Duodenal mucosa (tissue), 2 donors: ENCODE results near the gene CDCA4.

ENCODE experiments used
- H3K27ac ChIP-seq: one replicate; pipeline ENCODE4 v1.7.0; 2013; ENCODE audit warnings: low read depth, low read length
- H3K27me3 ChIP-seq, 2 donors: one replicate each; pipeline ENCODE4 v1.7.0; 2013; ENCODE audit warnings: low read length in 2 of 2, control low read depth in 1 of 2; ENCODE audit not compliant: insufficient read depth in 2 of 2, control insufficient read depth in 1 of 2
- H3K36me3 ChIP-seq, 2 donors: one replicate each; pipeline ENCODE4 v1.7.0; 2013; ENCODE audit warnings: low read length in 2 of 2, control low read depth in 1 of 2; ENCODE audit not compliant: insufficient read depth in 2 of 2, control insufficient read depth in 1 of 2
- H3K4me1 ChIP-seq, 2 donors: one replicate each; pipeline ENCODE4 v1.7.0; 2013; ENCODE audit warnings: low read length in 2 of 2, control low read depth in 1 of 2; ENCODE audit not compliant: insufficient read depth in 2 of 2, control insufficient read depth in 1 of 2
- H3K4me3 ChIP-seq, 2 donors: one replicate each; pipeline ENCODE4 v1.7.0; 2013; ENCODE audit warnings: low read length in 2 of 2, low read depth in 1 of 2
- H3K9ac ChIP-seq, 2 donors: one replicate each; pipeline ENCODE4 v1.7.0; 2013; ENCODE audit warnings: low read length in 2 of 2, low read depth in 1 of 2
- H3K9me3 ChIP-seq, 2 donors: one replicate each; pipeline ENCODE4 v1.7.0; 2013; ENCODE audit warnings: low read length in 2 of 2, control low read depth in 1 of 2; ENCODE audit not compliant: control insufficient read depth in 1 of 2

CDCA4 gene

GRCh38 chr14:104976198-104977007 is 44.5 kb downstream of the CDCA4 start:
- H3K9me3 ChIP-seq, result no peaks in the 10 kb centered on the region
- H3K4me1 ChIP-seq, result peaks cover 39 to 54% of the 10 kb centered on the region in 2 donors
- H3K27ac ChIP-seq, result no peak overlapping the region
- H3K27me3 ChIP-seq, result peaks cover 24 to 34% of the 10 kb centered on the region in 2 donors
- no peak overlapping the region for H3K9ac ChIP-seq
- H3K4me3 ChIP-seq, result no peak overlapping the region
- H3K36me3 ChIP-seq, result no peaks in the 10 kb centered on the region

- Histone ChIP-seq H3K36me3 (no peaks in the 10 kb centered on the region), H3K4me3 (no peak overlapping the region), H3K9ac (no peak overlapping the region), H3K27me3 (peaks cover 24 to 34% of the 10 kb centered on the region in 2 donors), H3K27ac (no peak overlapping the region), H3K9me3 (no peaks in the 10 kb centered on the region), H3K4me1 (peaks cover 39 to 54% of the 10 kb centered on the region in 2 donors)
Observed at GRCh38 chr14:104975481-104976197, 45.2 kb downstream of the CDCA4 start.

DNA sequence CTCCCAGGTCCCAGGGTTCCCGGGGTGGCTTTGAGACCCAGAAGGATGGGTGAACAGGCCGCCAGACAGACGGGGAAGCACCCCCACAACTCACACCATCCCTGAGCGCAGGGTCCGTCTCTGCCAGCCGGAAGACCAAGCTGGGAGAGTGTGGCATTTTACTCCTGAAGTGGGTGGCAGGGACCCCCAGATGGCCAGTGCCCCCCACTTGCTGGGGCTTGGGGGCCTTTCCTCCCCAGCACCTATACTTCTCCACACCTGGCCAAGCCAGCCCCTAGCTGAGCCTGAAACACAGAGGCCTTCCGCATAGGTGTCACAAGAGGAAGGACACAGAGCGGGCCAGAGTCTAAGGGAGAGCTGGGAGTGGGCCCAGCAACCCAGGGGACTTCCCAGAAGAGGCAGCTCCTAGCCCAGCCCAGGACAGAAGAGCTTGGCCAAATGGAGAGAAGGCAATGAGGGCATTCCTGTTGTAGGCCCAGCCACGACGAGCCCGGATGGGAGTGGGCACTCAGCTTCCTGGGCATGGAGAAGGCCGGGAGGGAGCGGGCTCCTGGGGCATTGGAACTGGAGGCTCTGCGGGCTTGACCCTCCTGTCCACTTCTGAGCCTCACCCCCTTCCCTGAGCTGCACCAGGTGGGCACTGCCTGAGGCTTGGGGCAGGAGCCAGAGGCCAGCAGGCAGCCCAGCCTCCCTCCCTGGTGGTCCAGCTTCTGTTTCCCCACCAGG is 46.1 kb downstream of the CDCA4 start:
- Histone ChIP-seq H3K9ac (no peak overlapping the region), H3K4me3 (no peak overlapping the region), H3K9me3 (no peaks in the 10 kb centered on the region), H3K27me3 (peaks cover 22 to 34% of the 10 kb centered on the region in 2 donors), H3K36me3 (no peaks in the 10 kb centered on the region), H3K27ac (no peak overlapping the region), H3K4me1 (peaks cover 39 to 54% of the 10 kb centered on the region in 2 donors)

DNA sequence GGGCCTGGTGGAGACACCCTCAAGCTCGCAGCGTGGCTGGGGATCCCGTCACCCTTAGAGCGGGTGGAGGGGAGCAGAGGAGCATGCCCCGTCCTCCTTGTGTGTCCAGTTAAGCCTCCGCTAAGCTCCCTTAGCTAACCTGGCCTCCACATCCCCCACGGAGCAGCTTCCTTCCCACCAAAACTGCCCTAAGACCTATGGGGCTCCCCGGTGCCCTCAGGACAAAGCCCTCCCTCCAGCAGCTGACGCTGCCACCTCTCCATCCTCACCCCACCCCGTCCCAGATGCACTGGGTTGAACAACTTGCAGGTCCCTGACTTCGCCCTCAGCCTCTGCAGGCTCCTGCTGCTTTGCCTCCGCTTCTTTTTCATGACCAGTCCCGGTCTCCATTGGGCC is 46.7 kb downstream of the CDCA4 start:
- Histone ChIP-seq H3K36me3 (no peaks in the 10 kb centered on the region), H3K9ac (no peak overlapping the region), H3K27me3 (peaks cover 25 to 36% of the 10 kb centered on the region in 2 donors), H3K4me3 (no peak overlapping the region), H3K9me3 (no peaks in the 10 kb centered on the region), H3K4me1 (peaks cover 39 to 54% of the 10 kb centered on the region in 2 donors), H3K27ac (peak overlapping the region; percentile 3)

DNA sequence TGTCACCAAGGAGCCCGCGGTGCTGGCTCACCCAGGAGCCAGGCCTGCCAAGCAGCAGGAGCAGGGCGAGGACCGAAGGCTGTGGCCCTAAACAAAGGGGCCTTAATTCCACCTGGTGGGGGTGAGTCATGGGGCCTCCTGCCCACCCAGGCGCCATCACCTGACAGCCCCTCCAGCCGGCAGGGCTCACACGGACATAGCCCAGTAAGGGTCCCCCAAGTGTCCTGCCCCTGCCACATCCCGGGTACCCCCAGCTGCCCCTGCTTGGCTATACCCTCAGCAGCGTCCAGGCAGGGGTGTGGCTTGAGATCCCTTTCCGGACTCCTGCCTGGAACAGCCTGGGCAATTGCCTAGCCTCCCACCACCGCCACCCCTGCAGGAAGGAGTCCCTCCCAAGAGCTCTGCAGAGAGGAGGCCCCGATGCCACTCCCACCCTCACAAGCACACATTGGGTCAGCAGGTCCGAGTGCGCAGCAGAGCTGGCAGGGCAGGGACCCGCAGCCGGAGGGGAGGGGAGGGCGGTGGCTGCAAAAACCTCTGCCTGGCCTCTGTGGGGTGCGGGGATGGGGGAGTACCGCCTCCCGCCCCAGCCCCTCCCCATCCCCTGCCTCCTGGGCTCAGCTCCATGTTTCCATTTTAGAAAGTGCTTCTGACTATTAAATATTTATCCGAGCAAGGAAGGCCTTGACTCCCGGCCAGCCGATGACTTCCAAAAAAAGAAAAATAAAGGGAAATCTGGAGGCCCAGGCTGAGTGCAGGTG is 47.3 kb downstream of the CDCA4 start:
- H3K4me1 ChIP-seq, result peaks cover 41 to 56% of the 10 kb centered on the region in 2 donors
- H3K9ac ChIP-seq, result no peak overlapping the region
- H3K4me3 ChIP-seq, result no peak overlapping the region

GRCh38 chr14:104973135-104973384 is 47.8 kb downstream of the CDCA4 start:
- H3K4me1 ChIP-seq, result peaks cover 45 to 61% of the 10 kb centered on the region in 2 donors
- H3K27ac ChIP-seq, result peak overlapping the region; percentile 39
- no peaks in the 10 kb centered on the region for H3K9me3 ChIP-seq
- H3K9ac ChIP-seq, result peak overlapping the region in 1 of 2 donors; percentile 49
- no peak overlapping the region for H3K4me3 ChIP-seq
- H3K27me3 ChIP-seq, result peaks cover 35 to 37% of the 10 kb centered on the region in 2 donors
- H3K36me3 ChIP-seq, result no peaks in the 10 kb centered on the region

More for the DNA sequence above, 47.3 kb downstream of the CDCA4 start:
- no peaks in the 10 kb centered on the region for H3K9me3 ChIP-seq
- no peaks in the 10 kb centered on the region for H3K36me3 ChIP-seq
- H3K27me3 ChIP-seq, result peaks cover 30 to 36% of the 10 kb centered on the region in 2 donors
- H3K27ac ChIP-seq, result peak overlapping the region; percentile 3

DNA sequence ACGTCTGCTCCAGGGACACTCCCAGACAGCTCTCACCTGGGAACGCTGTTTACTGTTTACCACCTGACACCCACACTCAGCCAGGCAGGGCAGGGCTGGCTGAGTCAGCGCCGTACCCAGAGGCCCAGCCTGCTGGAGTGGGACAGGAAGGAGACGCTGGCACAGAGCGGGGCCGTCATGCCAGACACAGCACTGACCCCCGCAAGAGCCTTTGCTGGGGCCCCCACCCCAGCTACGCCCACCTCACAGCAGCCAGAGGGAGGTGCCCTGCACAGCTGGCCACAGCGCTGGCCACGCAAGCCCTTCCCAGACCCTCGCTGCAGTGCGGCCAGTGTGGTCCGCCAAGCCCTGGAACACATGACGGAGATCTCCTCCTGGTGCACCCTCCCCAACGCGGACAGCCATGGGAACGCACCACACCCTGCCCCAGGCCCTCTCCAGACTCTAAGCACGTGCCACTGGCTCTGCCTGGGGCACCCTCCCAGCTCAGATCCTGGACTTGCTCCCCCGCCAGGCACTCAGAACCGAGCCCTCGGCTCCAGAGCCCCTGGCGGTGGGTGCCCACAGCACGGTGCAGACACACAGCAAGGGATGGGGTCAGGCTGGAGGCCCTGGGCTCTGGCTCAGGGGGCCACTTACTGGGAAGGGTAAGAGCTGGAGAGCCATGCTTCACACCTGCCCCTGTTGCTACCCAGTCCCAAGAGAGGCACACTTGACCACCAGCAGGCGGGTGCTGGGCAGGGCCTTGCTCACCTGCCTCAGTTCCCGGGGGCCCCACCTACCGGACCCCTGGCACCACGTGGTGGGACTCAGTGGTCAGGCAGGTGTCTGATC is 48.4 kb downstream of the CDCA4 start:
- H3K4me1 ChIP-seq, result peaks cover 46 to 62% of the 10 kb centered on the region in 2 donors
- H3K36me3 ChIP-seq, result no peaks in the 10 kb centered on the region
- no peaks in the 10 kb centered on the region for H3K9me3 ChIP-seq
- peak overlapping the region; percentile 66 for H3K27ac ChIP-seq
- peak overlapping the region; percentile 21 to 25 for H3K4me3 ChIP-seq
- H3K27me3 ChIP-seq, result peaks cover 37% of the 10 kb centered on the region in 2 donors
- H3K9ac ChIP-seq, result peak overlapping the region in 1 of 2 donors; percentile 49

DNA sequence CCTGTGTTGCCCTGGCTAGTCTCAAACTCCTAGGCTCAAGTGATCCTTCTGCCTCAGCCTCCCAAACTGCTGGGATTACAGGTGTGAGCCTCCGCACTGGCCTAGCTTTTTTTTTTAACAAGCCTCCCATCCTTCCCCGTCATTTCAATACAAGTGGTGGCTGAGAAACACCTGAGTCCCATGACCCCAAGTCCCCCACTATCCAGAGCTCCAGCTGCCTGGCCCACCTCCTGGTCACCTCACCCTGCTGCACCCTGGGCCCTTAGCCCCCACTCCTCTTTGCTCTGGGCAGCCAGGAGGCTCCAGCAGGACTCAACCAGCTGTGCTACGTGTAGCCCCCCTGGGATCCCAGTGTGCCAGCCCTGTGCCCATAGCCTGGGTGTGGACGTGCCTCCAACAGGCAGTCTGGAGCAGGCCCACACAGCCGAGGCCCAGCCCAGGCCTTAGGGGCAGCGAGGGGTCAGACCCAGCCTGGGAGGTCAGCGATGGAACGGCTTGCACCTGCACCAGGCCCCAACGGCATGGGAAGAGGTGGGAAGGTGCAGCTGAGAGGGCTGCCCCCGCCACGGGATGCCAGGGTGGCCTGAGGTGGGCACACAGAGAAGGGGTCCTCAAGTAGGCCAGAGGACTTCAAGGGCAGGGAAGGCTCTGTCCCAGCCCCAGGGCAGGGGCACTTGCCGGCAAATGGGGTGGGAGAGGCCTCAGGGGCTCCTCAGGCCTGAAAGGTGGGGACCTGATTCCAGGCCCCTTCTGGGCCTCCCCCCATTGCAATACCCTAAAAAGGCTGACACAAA is 49.2 kb downstream of the CDCA4 start:
- H3K27ac ChIP-seq, result no peak overlapping the region
- H3K36me3 ChIP-seq, result no peaks in the 10 kb centered on the region
- peak overlapping the region in 1 of 2 donors; percentile 25 for H3K4me3 ChIP-seq
- H3K4me1 ChIP-seq, result peaks cover 50 to 62% of the 10 kb centered on the region in 2 donors
- H3K9me3 ChIP-seq, result no peaks in the 10 kb centered on the region
- peaks cover 35 to 36% of the 10 kb centered on the region in 2 donors for H3K27me3 ChIP-seq
- H3K9ac ChIP-seq, result no peak overlapping the region
